GM08714 (cell line): ENCODE data around the gene TUBB4B.
A peak's percentile ranks its signal among the peaks of the same experiment; 100 is the strongest.

Experiments
- H3K4me3 ChIP-seq: fragments of 200-500 bp; sonication (Bioruptor generic); 2 replicates; pipeline ENCODE4 v1.5.1; 2014; ENCODE audit warnings: mild to moderate bottlenecking, low read length, inconsistent platforms
- ZNF274 ChIP-seq: IDR thresholded peaks from 2 replicates; pipeline ENCODE4 v1.6.1; 2012; ENCODE audit warnings: mild to moderate bottlenecking, low read depth, low read length

Gene TUBB4B

DNA sequence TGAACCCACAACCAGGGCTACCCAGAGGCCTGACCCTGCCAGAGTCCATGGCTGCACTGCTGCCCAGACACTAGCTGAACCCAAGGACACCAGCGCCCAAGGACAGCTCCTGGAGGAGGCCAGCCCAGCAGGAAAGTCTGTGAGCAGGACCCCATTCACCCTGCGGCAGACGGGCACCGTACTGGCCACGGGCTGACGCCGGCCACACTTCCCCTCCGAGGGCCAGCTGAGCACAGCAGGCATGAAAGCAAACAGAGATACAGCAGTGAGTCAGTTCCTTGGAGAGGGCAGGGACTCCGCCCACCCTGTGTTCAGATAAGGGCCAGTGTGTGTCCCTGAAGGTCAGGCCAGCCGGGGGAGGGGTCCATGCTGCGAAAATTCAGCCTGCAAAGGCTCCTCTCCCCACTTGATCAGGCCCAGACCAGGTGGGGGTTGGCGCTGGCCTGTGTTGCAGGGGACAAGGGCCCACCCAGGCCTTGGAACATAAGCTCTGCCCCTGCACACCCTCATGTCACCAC lies 22.3 kb upstream of the TUBB4B start:
- no peak for TF ChIP-seq ZNF274
- no peak overlapping the region for H3K4me3 ChIP-seq

- no peak for TF ChIP-seq ZNF274
- H3K4me3 ChIP-seq: no peak overlapping the region
Observed at GRCh38 chr9:137219757-137220316, 21.2 kb upstream of the TUBB4B start.

GRCh38 chr9:137220317-137221094 lies 20.6 kb upstream of the TUBB4B start:
- no peak for TF ChIP-seq ZNF274
- no peak overlapping the region for H3K4me3 ChIP-seq

DNA sequence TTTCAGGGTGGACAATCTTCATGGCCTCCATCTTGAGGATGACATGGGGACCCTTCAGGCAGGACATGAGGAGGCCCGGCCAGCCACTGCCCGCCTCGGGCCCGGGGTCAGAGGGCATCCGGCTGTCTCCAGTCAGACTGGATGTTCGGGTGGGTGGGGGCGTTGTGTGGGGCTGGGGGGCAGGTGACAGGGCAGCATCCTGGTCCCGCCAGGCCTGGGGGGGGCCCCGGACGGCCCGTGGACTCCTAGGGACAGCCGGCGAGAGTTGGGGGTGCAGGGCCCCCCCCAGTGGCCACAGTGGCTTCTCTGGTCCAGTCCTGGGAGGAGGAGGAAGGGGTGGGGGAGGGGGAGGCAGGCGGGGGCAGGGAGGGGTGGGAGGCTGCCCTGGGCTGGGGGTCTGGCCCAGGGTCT lies 20.0 kb upstream of the TUBB4B start:
- no peak overlapping the region for H3K4me3 ChIP-seq
- no peak for TF ChIP-seq ZNF274

- no peak overlapping the region; the same call in 1 of the 2 replicates for H3K4me3 ChIP-seq
Observed at GRCh38 chr9:137221506-137222111, 19.5 kb upstream of the TUBB4B start.

DNA sequence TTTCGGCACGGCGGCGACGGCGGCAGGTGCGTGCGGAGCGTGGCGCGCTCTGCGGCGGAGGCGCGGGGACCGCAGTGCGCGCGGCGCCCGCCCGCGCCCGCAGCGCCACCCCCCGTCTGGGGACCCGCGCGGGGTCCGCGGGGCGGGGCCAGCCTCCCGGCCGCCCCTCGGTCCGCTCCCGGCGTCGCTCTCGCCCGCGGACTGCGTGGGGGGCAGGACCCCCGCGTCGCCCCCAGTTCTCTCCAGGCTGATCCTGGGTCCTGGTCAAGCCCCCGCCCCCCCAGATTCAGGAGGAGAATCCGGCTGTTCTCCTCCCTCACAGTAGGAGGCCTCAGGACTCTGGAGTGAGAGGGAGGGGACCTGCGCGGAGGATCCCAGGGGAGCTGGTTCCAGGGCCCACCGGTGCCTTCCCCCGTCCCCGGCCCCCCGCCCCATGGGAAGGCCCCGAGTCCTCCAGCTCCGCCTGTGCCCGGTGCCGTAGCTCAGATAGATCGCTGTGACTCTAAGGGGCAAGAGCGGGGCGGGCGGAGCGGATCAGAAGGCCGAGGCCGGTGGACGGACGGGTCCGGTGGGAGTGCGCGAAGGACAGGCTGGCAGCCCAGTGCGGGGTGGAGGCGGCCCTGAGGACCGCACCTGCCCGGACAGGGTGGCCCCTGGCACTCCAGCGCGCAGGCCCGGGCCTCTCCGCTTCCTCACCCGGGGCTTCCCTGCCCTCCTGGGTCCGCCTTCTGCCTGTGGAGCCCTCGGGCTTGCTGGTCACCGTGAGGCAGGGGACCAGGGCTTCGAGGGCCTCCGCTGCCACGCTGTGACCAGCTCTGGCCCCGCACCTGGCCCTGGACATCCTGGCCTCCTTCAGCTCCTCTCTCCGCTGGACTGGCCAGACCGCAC lies 18.7 kb upstream of the TUBB4B start, which contains the start of gene RNF208:
Gene RNF208 (minus strand): TSS at position 51 of the 888 bp plus-strand sequence. CDS start 1,028 bp downstream, outside the sequence.
- H3K4me3 ChIP-seq: peak within 1 kb of the TSS; percentile 48; the same call in 1 of the 2 replicates
- no peak for TF ChIP-seq ZNF274

More at GRCh38 chr9:137221506-137222111, 19.5 kb upstream of the TUBB4B start:
- no peak for TF ChIP-seq ZNF274

DNA sequence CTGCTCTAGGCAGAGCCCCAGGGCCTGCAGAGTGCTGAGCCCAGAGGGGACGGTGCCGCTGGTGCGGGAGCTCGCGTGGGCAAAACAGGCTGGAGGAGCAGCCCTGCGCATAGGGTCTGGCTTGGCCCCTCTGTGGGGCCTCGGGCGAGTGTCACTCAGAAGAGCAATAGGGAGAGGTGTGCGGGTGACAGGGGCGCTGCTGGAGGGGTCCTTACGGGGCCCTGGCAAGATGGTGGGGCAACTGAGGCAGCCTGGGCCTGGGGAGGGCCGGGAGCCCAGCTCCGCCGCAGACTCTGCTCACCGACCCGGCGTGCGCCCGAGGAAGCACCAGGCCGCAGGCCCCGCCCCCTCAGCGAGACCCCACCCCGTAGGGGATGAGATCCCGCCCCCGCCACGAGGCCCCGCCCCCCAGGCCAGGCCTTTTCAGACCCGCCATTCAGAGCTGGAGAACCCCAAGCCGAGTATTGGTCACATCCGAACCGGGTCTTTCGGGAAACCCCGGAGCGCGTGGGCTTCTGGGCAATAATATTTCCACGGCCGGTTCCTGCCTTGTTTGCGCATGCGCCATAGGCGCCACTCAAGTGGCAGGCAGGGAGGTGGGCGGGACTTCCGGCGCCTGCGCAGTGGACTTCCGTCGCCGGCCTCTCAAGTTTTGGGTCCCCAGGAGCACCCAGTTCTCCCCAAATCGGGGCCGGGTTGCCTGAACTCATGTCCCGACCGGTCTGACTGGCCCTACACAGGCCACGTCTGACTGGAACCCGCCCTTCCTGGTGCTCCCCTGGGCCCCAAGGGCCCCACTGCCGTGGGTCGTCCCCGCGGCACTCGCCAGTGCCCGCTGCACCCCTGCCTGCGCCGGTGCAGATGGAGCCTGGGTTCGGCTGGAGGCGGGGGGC lies 17.8 kb upstream of the TUBB4B start:
- no peak for TF ChIP-seq ZNF274
- H3K4me3 ChIP-seq: peak overlapping the region; percentile 94

DNA sequence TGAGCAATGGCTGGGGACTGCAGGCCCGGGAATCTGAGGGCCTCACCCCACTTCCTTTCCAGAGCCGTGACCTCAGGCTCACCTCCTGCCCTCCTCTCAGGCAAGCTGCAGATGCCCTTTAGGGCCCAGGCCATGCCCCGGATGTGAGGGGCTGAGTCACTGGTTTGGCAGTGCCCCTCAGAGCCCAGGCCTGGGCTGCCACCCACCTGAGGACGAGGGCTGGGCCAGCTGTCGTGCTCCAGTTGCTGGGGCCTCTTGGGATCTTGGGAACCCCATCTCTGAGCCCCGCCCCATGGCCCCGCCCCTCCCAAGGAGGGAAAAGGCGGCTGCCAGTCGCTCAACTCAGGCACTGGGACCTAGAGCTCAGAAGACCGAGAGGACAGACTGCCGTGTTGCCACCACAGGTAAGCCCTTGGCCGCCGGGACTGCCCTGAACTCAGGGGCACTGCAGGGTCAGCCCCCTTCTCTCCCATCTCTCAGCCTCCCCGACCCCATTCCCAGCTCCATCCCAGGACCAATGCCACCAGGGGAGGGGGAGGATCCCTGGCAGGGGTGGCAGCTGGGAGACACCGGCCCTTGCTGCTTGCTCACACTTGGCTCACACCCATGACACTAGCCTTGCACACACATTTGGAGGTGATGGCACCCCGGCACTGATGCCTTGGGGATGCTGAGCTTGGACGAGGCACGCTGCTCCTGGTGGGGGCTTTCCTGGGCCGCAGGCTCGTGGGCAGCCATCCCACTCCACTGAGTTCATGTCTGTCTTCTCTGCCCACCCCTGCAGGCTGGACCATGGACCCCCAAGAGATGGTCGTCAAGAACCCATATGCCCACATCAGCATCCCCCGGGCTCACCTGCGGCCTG lies 16.0 kb upstream of the TUBB4B start, which contains the start of gene CYSRT1:
Gene CYSRT1 (plus strand): TSS at position 345 of the 865 bp plus-strand sequence. CDS start 448 bp downstream, at position 793.
- peak within 1 kb of the TSS; percentile 94 for H3K4me3 ChIP-seq
- TF ChIP-seq ZNF274: no peak

DNA sequence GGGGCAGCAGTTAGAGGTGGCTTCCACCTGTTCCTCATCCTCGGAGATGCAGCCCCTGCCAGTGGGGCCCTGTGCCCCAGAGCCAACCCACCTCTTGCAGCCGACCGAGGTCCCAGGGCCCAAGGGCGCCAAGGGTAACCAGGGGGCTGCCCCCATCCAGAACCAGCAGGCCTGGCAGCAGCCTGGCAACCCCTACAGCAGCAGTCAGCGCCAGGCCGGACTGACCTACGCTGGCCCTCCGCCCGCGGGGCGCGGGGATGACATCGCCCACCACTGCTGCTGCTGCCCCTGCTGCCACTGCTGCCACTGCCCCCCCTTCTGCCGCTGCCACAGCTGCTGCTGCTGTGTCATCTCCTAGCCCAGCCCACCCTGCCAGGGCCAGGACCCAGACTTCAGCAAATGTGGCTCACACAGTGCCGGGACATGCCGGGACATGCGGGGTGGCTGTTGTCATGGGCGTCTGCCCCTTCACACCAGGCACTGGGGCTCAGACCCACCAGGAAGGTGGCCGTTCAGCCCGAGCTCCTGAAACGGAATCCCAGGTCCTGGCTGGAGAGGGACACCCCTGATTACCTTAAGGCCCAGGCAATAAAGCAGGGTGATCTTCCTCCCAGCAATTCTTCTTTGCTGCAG lies 15.3 kb upstream of the TUBB4B start:
- TF ChIP-seq ZNF274: no peak
- no peak overlapping the region for H3K4me3 ChIP-seq

GRCh38 chr9:137226338-137227053 lies 14.6 kb upstream of the TUBB4B start:
- no peak overlapping the region for H3K4me3 ChIP-seq
- no peak for TF ChIP-seq ZNF274
